RWPE2 (cell line): ENCODE measurements around the gene FLRT3.

Experiments
- ATAC-seq: fragments of 200-7000 bp; cut with Tn5 transposase; 3 replicates; pipeline ENCODE4 v1.9.1; 2021; ENCODE audit warnings: low read depth
- DNase-seq: peaks from one replicate; pipeline ENCODE4 v3.0.0-alpha.2; 2020; ENCODE audit warnings: low spot score
- H3K27ac ChIP-seq: fragments of 450-650 bp; 2 replicates; pipeline ENCODE4 v1.5.1; 2017; ENCODE audit warnings: mild to moderate bottlenecking; ENCODE audit not compliant: poor library complexity, severe bottlenecking
- H3K27me3 ChIP-seq: fragments of 250-450 bp; sonication (Bioruptor Pico); 2 replicates; pipeline ENCODE4 v1.5.1; 2021; ENCODE audit warnings: mild to moderate bottlenecking, moderate library complexity; ENCODE audit not compliant: insufficient read depth, poor library complexity, severe bottlenecking
- H3K36me3 ChIP-seq: fragments of 250-450 bp; sonication (Bioruptor Pico); 2 replicates; pipeline ENCODE4 v1.5.1; 2020; ENCODE audit warnings: low read depth, mild to moderate bottlenecking, moderate library complexity
- H3K4me1 ChIP-seq: fragments of 250-450 bp; sonication (Bioruptor Pico); 2 replicates; pipeline ENCODE4 v1.5.1; 2021; ENCODE audit warnings: mild to moderate bottlenecking, moderate library complexity; ENCODE audit not compliant: insufficient read depth, poor library complexity, severe bottlenecking
- H3K4me3 ChIP-seq: fragments of 250-450 bp; sonication (Bioruptor Pico); 2 replicates; pipeline ENCODE4 v1.5.1; 2021; ENCODE audit warnings: mild to moderate bottlenecking, moderate library complexity; ENCODE audit not compliant: severe bottlenecking
- H3K9me3 ChIP-seq: fragments of 250-450 bp; sonication (Bioruptor Pico); 2 replicates; pipeline ENCODE4 v1.5.1; 2021; ENCODE audit warnings: mild to moderate bottlenecking, moderate library complexity; ENCODE audit not compliant: severe bottlenecking
- TF ChIP-seq, protein P1 (sequence below): fragments of 450-650 bp; IDR thresholded peaks from one replicate; pipeline ENCODE4 v1.5.1; 2017; ENCODE audit warnings: mild to moderate bottlenecking, moderate library complexity; ENCODE audit not compliant: poor library complexity, severe bottlenecking

Gene FLRT3

DNA sequence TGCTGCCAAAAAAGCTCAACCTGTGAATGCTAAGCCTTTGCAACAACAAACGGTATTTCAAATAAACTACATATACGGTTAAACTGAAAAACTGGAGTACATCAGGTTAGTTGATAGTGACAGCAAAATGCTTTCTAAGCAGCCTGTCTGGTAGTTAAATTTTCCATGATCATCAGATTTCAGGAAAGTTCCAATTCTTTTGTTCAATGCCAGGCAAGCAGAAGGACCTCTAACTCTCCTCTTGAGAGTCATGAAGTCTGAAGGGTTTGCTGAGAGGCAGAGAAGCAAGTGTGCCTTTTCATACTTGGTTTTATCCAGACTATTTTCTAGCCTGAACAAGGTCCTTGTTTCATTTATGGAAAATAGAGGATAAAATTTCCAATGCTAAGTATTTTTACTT, 4.5 kb downstream of the FLRT3 start:
- no peak overlapping the region for H3K27ac ChIP-seq
- no peak overlapping the region for H3K4me3 ChIP-seq
- TF ChIP-seq, protein P1, sequence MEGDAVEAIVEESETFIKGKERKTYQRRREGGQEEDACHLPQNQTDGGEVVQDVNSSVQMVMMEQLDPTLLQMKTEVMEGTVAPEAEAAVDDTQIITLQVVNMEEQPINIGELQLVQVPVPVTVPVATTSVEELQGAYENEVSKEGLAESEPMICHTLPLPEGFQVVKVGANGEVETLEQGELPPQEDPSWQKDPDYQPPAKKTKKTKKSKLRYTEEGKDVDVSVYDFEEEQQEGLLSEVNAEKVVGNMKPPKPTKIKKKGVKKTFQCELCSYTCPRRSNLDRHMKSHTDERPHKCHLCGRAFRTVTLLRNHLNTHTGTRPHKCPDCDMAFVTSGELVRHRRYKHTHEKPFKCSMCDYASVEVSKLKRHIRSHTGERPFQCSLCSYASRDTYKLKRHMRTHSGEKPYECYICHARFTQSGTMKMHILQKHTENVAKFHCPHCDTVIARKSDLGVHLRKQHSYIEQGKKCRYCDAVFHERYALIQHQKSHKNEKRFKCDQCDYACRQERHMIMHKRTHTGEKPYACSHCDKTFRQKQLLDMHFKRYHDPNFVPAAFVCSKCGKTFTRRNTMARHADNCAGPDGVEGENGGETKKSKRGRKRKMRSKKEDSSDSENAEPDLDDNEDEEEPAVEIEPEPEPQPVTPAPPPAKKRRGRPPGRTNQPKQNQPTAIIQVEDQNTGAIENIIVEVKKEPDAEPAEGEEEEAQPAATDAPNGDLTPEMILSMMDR, result no peak
- H3K27me3 ChIP-seq, result no peaks in the 10 kb centered on the region
- H3K9me3 ChIP-seq, result no peaks in the 10 kb centered on the region
- ATAC-seq, result no peak
- no peak for DNase-seq
- H3K4me1 ChIP-seq, result peaks cover 18% of the 10 kb centered on the region
- no peaks in the 10 kb centered on the region for H3K36me3 ChIP-seq

DNA sequence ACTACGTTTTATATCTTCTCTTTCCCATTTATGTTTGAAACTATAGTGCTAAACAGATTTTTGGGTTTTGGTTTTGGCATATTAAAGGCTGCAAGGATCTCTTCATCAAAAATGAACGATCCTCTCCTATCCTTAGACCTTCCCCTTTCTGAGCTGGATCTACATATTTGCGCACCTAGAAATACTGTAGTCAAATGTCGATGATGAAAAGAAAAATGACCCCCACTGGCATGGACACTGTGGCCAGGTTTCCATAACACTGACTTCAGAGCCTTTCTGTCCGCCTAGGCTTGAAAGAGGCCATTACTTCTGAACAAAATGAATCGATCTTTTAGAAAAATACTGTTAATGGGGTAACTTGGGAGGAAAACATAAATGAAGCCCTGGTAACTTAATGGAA, 5.8 kb downstream of the FLRT3 start:
- TF ChIP-seq, protein P1, result no peak
- no peak overlapping the region for H3K27ac ChIP-seq
- no peak for ATAC-seq
- peaks cover 9% of the 10 kb centered on the region for H3K36me3 ChIP-seq
- H3K27me3 ChIP-seq, result no peaks in the 10 kb centered on the region
- no peak for DNase-seq
- no peak overlapping the region for H3K4me3 ChIP-seq
- no peaks in the 10 kb centered on the region for H3K9me3 ChIP-seq
- H3K4me1 ChIP-seq, result peaks cover 18% of the 10 kb centered on the region

DNA sequence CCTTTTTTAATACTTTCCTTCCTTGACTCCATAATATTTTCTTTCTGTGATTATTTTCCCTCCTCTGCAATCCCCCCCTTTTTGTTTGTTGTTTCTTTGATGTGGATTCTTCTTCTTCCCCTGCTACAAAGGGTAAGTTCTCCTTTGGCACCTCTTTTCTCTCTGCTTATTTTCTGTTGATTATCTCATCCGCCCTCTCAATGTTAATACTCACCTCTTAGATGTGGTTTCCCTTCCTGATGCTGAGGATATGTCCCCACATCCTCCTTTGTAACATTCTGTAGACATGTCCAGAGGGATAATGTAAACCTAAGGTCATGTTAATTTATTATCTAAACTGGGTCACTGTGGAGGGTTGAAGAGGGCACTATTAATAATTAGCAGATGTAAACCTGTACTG, 17.7 kb downstream of the FLRT3 start:
- no peak for ATAC-seq

DNA sequence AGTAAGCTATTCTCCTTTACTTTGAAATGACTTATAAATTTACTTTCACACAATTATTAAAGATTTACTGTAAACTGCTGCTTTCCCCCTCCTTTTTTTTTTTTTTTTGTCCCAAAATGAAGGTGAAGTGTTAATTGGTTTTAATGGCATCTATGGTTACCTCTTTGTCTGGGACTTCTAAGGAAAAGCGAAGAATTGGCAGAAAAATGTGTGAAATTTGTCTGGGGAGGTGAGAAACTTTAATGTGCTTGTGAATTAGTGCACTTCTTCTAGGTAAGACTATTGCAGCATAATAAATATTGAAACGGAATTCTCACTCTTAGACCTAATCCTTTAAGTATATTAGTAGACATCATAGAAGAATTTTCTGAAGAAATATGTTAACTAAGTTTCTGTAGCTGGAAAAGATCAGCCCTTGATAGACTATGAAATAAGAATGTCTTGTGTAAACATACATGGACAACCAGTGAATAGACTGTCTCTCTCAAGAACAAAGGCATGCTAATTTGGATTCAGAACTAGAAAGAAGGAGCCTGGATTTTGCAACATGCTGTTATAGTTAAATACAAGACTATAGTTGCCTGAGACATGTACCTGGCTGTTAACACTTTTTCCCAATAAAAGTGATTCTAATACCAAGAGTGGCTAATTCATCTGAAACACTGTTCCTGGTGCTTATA, 23.9 kb downstream of the FLRT3 start:
- H3K36me3 ChIP-seq, result no peaks in the 10 kb centered on the region
- H3K27me3 ChIP-seq, result no peaks in the 10 kb centered on the region
- H3K27ac ChIP-seq, result no peak overlapping the region
- H3K9me3 ChIP-seq, result no peaks in the 10 kb centered on the region
- DNase-seq, result no peak
- ATAC-seq, result no peak
- TF ChIP-seq, protein P1, result no peak
- no peaks in the 10 kb centered on the region for H3K4me1 ChIP-seq
- no peak overlapping the region for H3K4me3 ChIP-seq

More for the DNA sequence above, 17.7 kb downstream of the FLRT3 start:
- no peak for DNase-seq
- Histone ChIP-seq H3K4me3 (no peak overlapping the region), H3K9me3 (no peaks in the 10 kb centered on the region), H3K27ac (no peak overlapping the region), H3K4me1 (peaks cover 5% of the 10 kb centered on the region), H3K27me3 (no peaks in the 10 kb centered on the region), H3K36me3 (peaks cover 2% of the 10 kb centered on the region; the same call in 1 of the 2 replicates)
- TF ChIP-seq, protein P1, result no peak

DNA sequence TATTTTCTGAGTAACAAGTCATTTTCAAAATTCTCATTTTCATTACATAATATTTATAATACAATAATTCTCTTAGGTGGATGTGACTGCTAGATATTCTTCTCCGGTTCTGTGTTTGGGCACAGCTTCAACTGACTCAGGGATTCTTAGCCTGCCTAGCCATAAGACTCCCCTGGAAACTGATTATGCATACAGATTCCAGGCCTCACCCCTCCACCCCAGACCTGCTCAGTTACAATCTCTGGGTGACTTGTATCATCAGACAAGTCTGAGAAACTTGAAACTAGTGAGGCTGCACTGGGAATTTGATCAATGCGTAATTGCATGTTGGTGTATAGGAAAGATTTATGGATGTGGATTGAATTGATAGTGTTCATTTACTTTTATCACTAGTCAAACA, 25.4 kb downstream of the FLRT3 start:
- DNase-seq, result no peak
- no peak for ATAC-seq
- H3K27ac ChIP-seq, result no peak overlapping the region
- no peaks in the 10 kb centered on the region for H3K4me1 ChIP-seq
- H3K27me3 ChIP-seq, result no peaks in the 10 kb centered on the region
- H3K36me3 ChIP-seq, result no peaks in the 10 kb centered on the region
- no peak overlapping the region for H3K4me3 ChIP-seq
- no peaks in the 10 kb centered on the region for H3K9me3 ChIP-seq
- TF ChIP-seq, protein P1, result no peak
